ENCODE measurements around the gene DNAAF3. TPM values are rescaled to one million over a fixed set of nuclear protein-coding genes. Genes with fewer than 3 reads are reported as not detected.
"Not testable (repeated sequence)": the region's sequence is repeated elsewhere in the genome, so short reads cannot be mapped to it uniquely, and the experiment has no call there.

The DNAAF3 gene
- polyA plus RNA-seq, 1 of the 3 experiments (the other 2 are of a cell fraction) = 2.4 TPM

DNA sequence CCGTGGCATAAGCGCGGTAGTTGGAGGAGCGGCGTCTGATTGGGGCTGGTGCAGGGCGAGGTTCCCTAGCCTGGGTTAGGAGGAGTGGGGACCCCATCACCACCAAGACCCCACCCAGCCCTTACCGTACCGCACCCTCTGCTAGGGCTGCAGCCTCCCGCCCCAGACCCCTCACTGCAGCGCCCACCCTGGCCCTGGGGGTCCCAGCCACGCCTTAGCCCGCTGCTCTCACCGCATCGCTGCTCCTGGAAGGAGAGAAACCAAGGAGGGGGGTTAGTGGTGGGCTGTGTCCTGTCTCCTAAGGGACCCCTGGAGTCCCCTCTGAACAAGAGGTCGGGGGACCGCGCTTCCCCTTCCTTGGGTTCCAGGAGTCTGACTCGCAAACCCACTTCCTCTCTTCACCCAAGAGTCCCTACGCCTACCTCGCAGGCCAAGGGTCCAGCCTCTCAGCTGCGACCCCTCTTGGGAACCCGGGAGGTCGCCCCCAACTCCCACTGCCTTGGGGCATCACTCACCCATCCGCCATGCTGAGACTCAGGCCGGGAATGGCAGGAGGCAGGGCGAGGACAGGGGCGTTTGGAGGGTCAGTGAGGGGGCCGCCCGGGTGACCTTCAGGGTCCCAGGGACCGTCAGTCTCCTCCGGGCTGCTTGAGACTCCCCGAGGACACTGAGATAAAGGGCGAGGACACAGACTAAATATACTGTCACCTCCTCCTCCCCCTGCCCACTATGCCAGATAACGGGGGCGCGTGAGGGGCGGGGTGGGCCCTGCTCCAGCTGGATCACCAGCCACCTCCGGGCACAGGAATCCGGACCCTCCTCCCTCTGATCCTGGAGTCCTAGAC lies 9.1 kb downstream of the DNAAF3 start, which contains the start of gene TNNI3:
Gene TNNI3 (minus strand): TSS at position 669 of the 845 bp plus-strand sequence. CDS start 143 bp downstream, at position 526.
- 69% methylated on average over 33 of the region's 39 CpGs for WGBS (ENCODE audit: low lambda C conversion rate)
- H3K9me3 ChIP-seq = no peaks in the 10 kb centered on the region
- H3K27me3 ChIP-seq (ENCODE audit: insufficient read depth) = peaks cover 16% of the 10 kb centered on the region
- H3K9me2 ChIP-seq = no peaks in the 10 kb centered on the region
- peaks cover 0 to 10% of the 10 kb centered on the region in 2 experiments; a peak in 1 of 4 replicates for H3K4me1 ChIP-seq (ENCODE audit: control insufficient read depth in 1 of 2, insufficient read depth in 2 of 2, low read depth in 1 of 2, low read length in 1 of 2)
- POLR2A ChIA-PET = no interaction called here
- no peaks in the 10 kb centered on the region for H4K20me1 ChIP-seq (ENCODE audit: insufficient read depth)
- TF ChIP-seq RAD21 (IDR thresholded peaks at IDR 0.05; ENCODE audit: low read length) = no peak
- TF ChIP-seq JUND (IDR thresholded peaks at IDR 0.05) = no peak
- H3K4me2 ChIP-seq = peak within 1 kb of the TSS; percentile 69
- H2AFZ ChIP-seq (ENCODE audit: low read depth) = no peak within 1 kb of the TSS
- H3K9ac ChIP-seq = no peak within 1 kb of the TSS
- peaks cover 7% of the 10 kb centered on the region for H3F3A ChIP-seq (replicated peaks; ENCODE audit: insufficient read depth)
- no peaks in the 10 kb centered on the region for H3K36me3 ChIP-seq (replicated peaks in 1 of 2; ENCODE audit: control insufficient read depth in 1 of 2, insufficient read depth in 2 of 2, low read length in 1 of 2)
- H3K4me3 ChIP-seq (ENCODE audit: low read depth in 2 of 2, low read length in 1 of 2) = peak within 1 kb of the TSS; percentile 53 to 54; a peak in 3 of 4 replicates
- H3K27ac ChIP-seq (ENCODE audit: low read depth in 2 of 2, low read length in 1 of 2) = no peak within 1 kb of the TSS
- no peak for DNase-seq
- CTCF ChIA-PET = interaction anchor here (2.3 kb wide), 1 partner anchor 9 kb away, joined by 11 read pairs; the partner anchor contains the start of gene DNAAF3
- H3K79me2 ChIP-seq (ENCODE audit: insufficient read depth) = no peaks in the 10 kb centered on the region

DNA sequence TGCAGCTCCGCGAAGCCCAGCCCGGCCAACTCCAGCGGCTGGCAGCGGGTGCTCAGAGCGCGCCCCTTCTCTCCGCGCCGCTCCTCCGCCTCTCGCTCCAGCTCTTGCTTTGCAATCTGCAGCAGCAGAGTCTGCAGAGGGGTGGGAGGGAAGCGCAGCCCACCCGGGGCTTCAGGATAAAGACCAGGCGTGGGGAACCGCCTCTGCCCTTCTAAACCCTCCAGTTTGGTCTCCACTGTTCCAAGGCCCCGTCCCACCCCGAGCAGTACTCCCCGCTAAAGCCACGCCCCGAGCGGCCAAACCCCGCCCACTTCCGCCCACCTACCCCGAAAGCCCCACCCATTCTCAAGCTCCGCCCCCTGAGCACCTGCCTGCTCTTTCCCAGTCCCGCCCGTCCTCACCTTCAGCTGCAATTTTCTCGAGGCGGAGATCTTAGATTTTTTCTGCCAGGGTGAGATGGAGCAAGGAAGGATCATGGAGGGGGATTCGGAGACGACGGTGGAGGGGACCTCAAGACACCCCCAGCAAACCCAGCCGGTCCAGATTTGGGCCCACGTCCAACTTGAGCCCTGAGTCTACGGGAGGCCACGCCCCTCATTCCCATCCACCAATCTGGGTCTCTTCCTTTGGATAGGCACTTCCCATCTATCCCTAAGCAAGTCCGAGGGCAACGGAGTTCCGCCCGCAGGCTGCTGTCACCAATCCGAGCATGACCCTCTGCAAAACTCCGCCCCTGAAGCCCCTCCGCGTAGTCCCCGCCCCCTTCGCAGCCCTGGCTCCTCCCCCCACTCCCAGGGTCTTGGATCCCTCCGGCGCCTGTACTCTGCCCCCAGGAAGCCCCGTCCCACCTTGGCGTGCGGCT lies 10.0 kb downstream of the DNAAF3 start:
- POLR2A ChIA-PET = interaction anchor here (0.6 kb wide), 1 partner anchor 103 kb away, joined by 3 read pairs; the partner anchor contains the start of gene PPP6R1
- no peaks in the 10 kb centered on the region for H3K79me2 ChIP-seq (ENCODE audit: insufficient read depth)
- 5% methylated on average over 35 of the region's 52 CpGs for WGBS (ENCODE audit: low lambda C conversion rate)
- CTCF ChIA-PET = interaction anchor here (0.9 to 2.3 kb wide), 6 partner anchors 10 to 262 kb away, joined by 3 to 11 read pairs (median 3); partner anchors contain the start of gene DNAAF3
- no peak for TF ChIP-seq RXRA (IDR thresholded peaks at IDR 0.05; ENCODE audit: borderline replicate concordance, low read depth)
- TF ChIP-seq, protein P1, sequence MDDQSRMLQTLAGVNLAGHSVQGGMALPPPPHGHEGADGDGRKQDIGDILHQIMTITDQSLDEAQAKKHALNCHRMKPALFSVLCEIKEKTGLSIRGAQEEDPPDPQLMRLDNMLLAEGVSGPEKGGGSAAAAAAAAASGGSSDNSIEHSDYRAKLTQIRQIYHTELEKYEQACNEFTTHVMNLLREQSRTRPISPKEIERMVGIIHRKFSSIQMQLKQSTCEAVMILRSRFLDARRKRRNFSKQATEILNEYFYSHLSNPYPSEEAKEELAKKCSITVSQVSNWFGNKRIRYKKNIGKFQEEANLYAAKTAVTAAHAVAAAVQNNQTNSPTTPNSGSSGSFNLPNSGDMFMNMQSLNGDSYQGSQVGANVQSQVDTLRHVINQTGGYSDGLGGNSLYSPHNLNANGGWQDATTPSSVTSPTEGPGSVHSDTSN (IDR thresholded peaks at IDR 0.05) = peak; percentile 28; the same call in 1 of the 2 replicates
- no peak for TF ChIP-seq YY1 (IDR thresholded peaks at IDR 0.05; ENCODE audit: low read depth)
- peaks cover 0 to 10% of the 10 kb centered on the region in 2 experiments; a peak in 1 of 4 replicates for H3K4me1 ChIP-seq (ENCODE audit: control insufficient read depth in 1 of 2, insufficient read depth in 2 of 2, low read depth in 1 of 2, low read length in 1 of 2)
- DNase-seq = peak; percentile 92
- H3K9me2 ChIP-seq = no peaks in the 10 kb centered on the region
- no peaks in the 10 kb centered on the region for H3K9me3 ChIP-seq
- peak overlapping the region; percentile 53 to 54; a peak in 3 of 4 replicates for H3K4me3 ChIP-seq (ENCODE audit: low read depth in 2 of 2, low read length in 1 of 2)
- H2AFZ ChIP-seq (ENCODE audit: low read depth) = peak overlapping the region; percentile 68; the same call in 1 of the 2 replicates
- H3K9ac ChIP-seq = no peak overlapping the region
- peaks cover 7% of the 10 kb centered on the region for H3F3A ChIP-seq (replicated peaks; ENCODE audit: insufficient read depth)
- no peak overlapping the region; a peak in 1 of 4 replicates for H3K27ac ChIP-seq (ENCODE audit: low read depth in 2 of 2, low read length in 1 of 2)
- H3K36me3 ChIP-seq (replicated peaks in 1 of 2; ENCODE audit: control insufficient read depth in 1 of 2, insufficient read depth in 2 of 2, low read length in 1 of 2) = no peaks in the 10 kb centered on the region
- H3K27me3 ChIP-seq (ENCODE audit: insufficient read depth) = peaks cover 7% of the 10 kb centered on the region
- peak overlapping the region; percentile 69 for H3K4me2 ChIP-seq
- no peaks in the 10 kb centered on the region for H4K20me1 ChIP-seq (ENCODE audit: insufficient read depth)

DNA sequence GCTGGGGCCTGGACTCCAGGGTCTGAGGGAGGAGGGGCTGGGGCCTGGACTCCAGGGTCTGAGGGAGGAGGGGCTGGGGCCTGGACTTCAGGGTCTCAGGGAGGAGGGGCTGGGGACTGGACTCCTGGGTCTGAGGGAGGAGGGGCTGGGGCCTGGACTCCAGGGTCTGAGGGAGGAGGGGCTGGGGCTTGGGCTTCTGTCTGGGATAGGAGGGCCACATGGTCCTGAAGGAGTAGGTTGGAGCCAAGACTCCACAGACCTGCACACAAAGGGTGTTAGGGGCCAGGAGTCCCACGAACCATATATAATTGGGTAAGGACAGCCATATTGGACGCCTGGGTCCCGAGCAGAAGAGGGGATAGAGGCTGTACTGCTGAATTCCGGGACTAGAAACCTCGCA lies 10.6 kb downstream of the DNAAF3 start:
- POLR2A ChIA-PET = interaction anchor here (0.6 kb wide), 1 partner anchor 103 kb away, joined by 3 read pairs; the partner anchor contains the start of gene PPP6R1
- not testable (repeated sequence) for H3K9me2 ChIP-seq; H3K36me3 ChIP-seq (replicated peaks in 1 of 2; ENCODE audit: control insufficient read depth in 1 of 2, insufficient read depth in 2 of 2, low read length in 1 of 2); H3K9ac ChIP-seq; H3K4me1 ChIP-seq (ENCODE audit: control insufficient read depth in 1 of 2, insufficient read depth in 2 of 2, low read depth in 1 of 2, low read length in 1 of 2); H3K27ac ChIP-seq (ENCODE audit: low read depth in 2 of 2, low read length in 1 of 2); H3K9me3 ChIP-seq; H4K20me1 ChIP-seq (ENCODE audit: insufficient read depth); DNase-seq; H3F3A ChIP-seq (replicated peaks; ENCODE audit: insufficient read depth); H3K27me3 ChIP-seq (ENCODE audit: insufficient read depth); H3K79me2 ChIP-seq (ENCODE audit: insufficient read depth)
- H3K4me2 ChIP-seq = peak overlapping the region; percentile 69
- 6% methylated on average over 5 of the region's 5 CpGs for WGBS (ENCODE audit: low lambda C conversion rate)
- 0 out of 2 replicates have a peak overlapping the region, but pooled peaks have one; percentile 68 for H2AFZ ChIP-seq (ENCODE audit: low read depth)
- peak overlapping the region; percentile 53 to 54; a peak in 3 of 4 replicates for H3K4me3 ChIP-seq (ENCODE audit: low read depth in 2 of 2, low read length in 1 of 2)
- CTCF ChIA-PET = interaction anchor here (0.9 to 2.3 kb wide), 6 partner anchors 11 to 262 kb away, joined by 3 to 11 read pairs (median 3); partner anchors contain the start of gene DNAAF3
